ENCODE data around the gene WIZ. TPM values are rescaled to one million over a fixed set of nuclear protein-coding genes. Genes with fewer than 3 reads are reported as not detected.

The WIZ gene
- polyA plus RNA-seq, 3 donors: 15.3 to 37.3 (median 22.3) TPM

- WGBS, 3 donors: 64 to 70% (median 70%) methylated on average over 10 of the region's 10 CpGs
- no peak overlapping the region for H3K27ac ChIP-seq (ENCODE audit: low read depth, low read length)
Measured at GRCh38 chr19:15437355-15438123, 12.2 kb downstream of the WIZ start.

- H3K27ac ChIP-seq (ENCODE audit: low read depth, low read length): no peak overlapping the region
- 91 to 94% (median 91%) methylated on average over 12 to 15 of the region's 15 CpGs for WGBS, 3 donors
Measured at GRCh38 chr19:15436826-15437110, 13.0 kb downstream of the WIZ start.

- 84 to 92% (median 88%) methylated on average over 10 of the region's 10 CpGs for WGBS, 3 donors
- H3K27ac ChIP-seq (ENCODE audit: low read depth, low read length): no peak overlapping the region
Measured at GRCh38 chr19:15436012-15436825, 13.5 kb downstream of the WIZ start.

- 61 to 68% (median 66%) methylated on average over 8 of the region's 8 CpGs for WGBS, 3 donors
- H3K27ac ChIP-seq (ENCODE audit: low read depth, low read length): no peak overlapping the region
Measured at GRCh38 chr19:15433519-15434069, 16.2 kb downstream of the WIZ start.

- WGBS, 3 donors: 0 to 2% (median 1%) methylated on average over 56 to 75 of the region's 75 CpGs
- H3K27ac ChIP-seq (ENCODE audit: low read depth, low read length): no peak overlapping the region
Measured at GRCh38 chr19:15432629-15433518, 16.9 kb downstream of the WIZ start.

GRCh38 chr19:15432018-15432494 is 17.7 kb downstream of the WIZ start:
- 0 to 1% (median 1%) methylated on average over 21 to 39 of the region's 44 CpGs for WGBS, 3 donors

GRCh38 chr19:15431396-15432017 is 18.2 kb downstream of the WIZ start:
- 13 to 20% (median 15%) methylated on average over 7 of the region's 7 CpGs for WGBS, 3 donors
- no peak overlapping the region for H3K27ac ChIP-seq (ENCODE audit: low read depth, low read length)

More at GRCh38 chr19:15432018-15432494, 17.7 kb downstream of the WIZ start:
- H3K27ac ChIP-seq (ENCODE audit: low read depth, low read length): no peak overlapping the region

GRCh38 chr19:15430526-15431120 is 19.1 kb downstream of the WIZ start:
- H3K27ac ChIP-seq (ENCODE audit: low read depth, low read length): no peak overlapping the region
- 70 to 83% (median 77%) methylated on average over 10 of the region's 10 CpGs for WGBS, 3 donors

- 85 to 90% (median 88%) methylated on average over 24 of the region's 24 CpGs for WGBS, 3 donors
Measured at GRCh38 chr19:15429825-15430467, 19.8 kb downstream of the WIZ start.

GRCh38 chr19:15428956-15429824 is 20.6 kb downstream of the WIZ start:
- no peak overlapping the region for H3K27ac ChIP-seq (ENCODE audit: low read depth, low read length)
- WGBS, 3 donors: 86 to 89% (median 89%) methylated on average over 21 to 22 of the region's 22 CpGs

More at GRCh38 chr19:15429825-15430467, 19.8 kb downstream of the WIZ start:
- no peak overlapping the region for H3K27ac ChIP-seq (ENCODE audit: low read depth, low read length)

GRCh38 chr19:15427991-15428471 is 21.7 kb downstream of the WIZ start:
- 92 to 96% (median 94%) methylated on average over 31 to 35 of the region's 35 CpGs for WGBS, 3 donors
- H3K27ac ChIP-seq (ENCODE audit: low read depth, low read length): no peak overlapping the region

- 97 to 98% (median 97%) methylated on average over 25 of the region's 25 CpGs for WGBS, 3 donors
- H3K27ac ChIP-seq (ENCODE audit: low read depth, low read length): no peak overlapping the region
Measured at GRCh38 chr19:15427350-15427700, 22.4 kb downstream of the WIZ start.

- no peak overlapping the region for H3K27ac ChIP-seq (ENCODE audit: low read depth, low read length)
- 90 to 92% (median 91%) methylated on average over 14 to 16 of the region's 16 CpGs for WGBS, 3 donors
Measured at GRCh38 chr19:15426485-15427349, 23.0 kb downstream of the WIZ start.

GRCh38 chr19:15425321-15425950 is 24.3 kb downstream of the WIZ start:
- no peak overlapping the region for H3K27ac ChIP-seq (ENCODE audit: low read depth, low read length)
- 94 to 95% (median 95%) methylated on average over 24 to 36 of the region's 36 CpGs for WGBS, 3 donors

Data from adipose tissue (tissue), 3 donors.